ENCODE data around the gene LRP1.

The LRP1 gene

DNA sequence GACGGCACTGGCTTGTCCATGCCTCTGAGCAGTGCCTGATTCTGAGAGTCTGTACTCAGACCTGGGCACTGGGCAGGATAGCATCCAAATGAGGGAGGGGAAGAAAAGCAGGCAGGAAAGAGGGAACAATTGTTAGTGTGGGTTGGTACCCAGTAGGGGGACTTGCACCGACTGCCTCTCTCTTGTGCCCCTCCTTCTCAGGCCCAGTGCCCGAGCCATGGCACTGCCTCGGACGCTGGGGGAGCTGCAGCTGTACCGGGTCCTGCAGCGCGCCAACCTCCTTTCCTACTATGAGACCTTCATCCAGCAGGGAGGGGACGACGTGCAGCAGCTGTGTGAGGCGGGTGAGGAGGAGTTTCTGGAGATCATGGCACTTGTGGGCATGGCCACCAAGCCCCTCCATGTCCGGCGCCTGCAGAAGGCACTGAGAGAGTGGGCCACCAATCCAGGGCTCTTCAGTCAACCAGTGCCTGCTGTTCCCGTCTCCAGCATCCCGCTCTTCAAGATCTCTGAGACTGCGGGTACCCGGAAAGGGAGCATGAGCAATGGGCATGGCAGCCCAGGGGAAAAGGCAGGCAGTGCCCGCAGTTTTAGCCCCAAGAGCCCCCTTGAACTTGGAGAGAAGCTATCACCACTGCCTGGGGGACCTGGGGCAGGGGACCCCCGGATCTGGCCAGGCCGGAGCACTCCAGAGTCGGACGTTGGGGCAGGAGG lies 37.2 kb upstream of the LRP1 start:
- no peak overlapping the region for H3K27ac Mint-ChIP-seq
- H3K4me3 Mint-ChIP-seq: peak overlapping the region; percentile 56
- peaks cover 24% of the 10 kb centered on the region for H3K36me3 Mint-ChIP-seq (ENCODE audit: low read depth)
- H3K9me3 Mint-ChIP-seq: no peaks in the 10 kb centered on the region
- no peak for DNase-seq (ENCODE audit: low spot score)
- H3K4me1 Mint-ChIP-seq (ENCODE audit: low read depth): peaks cover 51% of the 10 kb centered on the region
- H3K27me3 Mint-ChIP-seq (ENCODE audit: low read depth): no peaks in the 10 kb centered on the region

DNA sequence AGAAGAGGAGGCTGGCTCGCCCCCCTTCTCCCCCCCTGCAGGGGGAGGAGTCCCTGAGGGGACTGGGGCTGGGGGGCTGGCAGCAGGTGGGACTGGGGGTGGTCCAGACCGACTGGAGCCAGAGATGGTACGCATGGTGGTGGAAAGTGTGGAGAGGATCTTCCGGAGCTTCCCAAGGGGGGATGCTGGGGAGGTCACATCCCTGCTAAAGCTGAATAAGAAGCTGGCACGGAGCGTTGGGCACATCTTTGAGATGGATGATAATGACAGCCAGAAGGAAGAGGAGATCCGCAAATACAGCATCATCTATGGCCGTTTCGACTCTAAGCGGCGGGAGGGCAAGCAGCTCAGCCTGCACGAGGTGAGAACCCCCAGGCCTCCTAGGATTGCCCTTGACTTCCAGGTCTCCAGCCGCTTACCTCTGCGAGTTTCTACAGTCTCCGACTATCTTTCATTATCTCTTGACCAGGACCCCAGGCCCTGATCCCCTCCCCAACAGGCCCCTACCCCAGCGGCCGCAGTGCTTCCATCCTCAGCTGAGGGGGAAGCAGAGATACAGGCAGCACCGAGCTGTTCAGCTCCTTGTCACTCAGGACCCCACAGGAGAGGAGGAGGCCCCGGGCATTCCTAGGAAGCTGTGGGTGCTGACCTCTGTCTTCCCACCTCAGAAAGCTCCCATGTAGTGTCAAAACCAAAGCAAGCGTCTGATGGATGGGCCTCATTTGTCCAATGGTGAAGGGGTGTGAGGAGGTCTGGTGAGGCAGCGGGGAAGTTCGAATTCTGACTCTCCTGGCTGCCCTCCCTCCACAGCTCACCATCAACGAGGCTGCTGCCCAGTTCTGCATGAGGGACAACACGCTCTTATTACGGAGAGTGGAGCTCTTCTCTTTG lies 36.4 kb upstream of the LRP1 start:
- no peak for DNase-seq (ENCODE audit: low spot score)
- Mint-ChIP-seq H3K9me3 (no peaks in the 10 kb centered on the region), H3K27ac (peak overlapping the region; percentile 26), H3K27me3 (ENCODE audit: low read depth) (no peaks in the 10 kb centered on the region), H3K4me3 (peak overlapping the region; percentile 36), H3K4me1 (ENCODE audit: low read depth) (peaks cover 46% of the 10 kb centered on the region), H3K36me3 (ENCODE audit: low read depth) (peaks cover 32% of the 10 kb centered on the region)

DNA sequence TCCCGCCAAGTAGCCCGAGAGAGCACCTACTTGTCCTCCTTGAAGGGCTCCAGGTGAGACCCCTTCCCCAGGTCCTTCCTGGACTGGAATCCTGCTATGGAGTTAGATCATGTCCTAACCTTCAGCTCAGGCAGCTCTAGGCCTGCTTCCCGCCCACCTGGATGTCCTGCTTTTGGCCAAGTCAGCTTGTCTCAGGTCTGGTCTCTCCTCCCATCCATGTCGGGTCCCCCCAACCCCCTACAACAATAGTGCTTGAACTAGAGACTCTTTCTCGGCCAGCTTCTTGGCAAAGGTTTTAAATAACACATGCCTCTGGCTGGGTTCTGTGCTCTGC lies 35.8 kb upstream of the LRP1 start:
- no peaks in the 10 kb centered on the region for H3K27me3 Mint-ChIP-seq (ENCODE audit: low read depth)
- peaks cover 37% of the 10 kb centered on the region for H3K36me3 Mint-ChIP-seq (ENCODE audit: low read depth)
- DNase-seq (ENCODE audit: low spot score): no peak
- H3K9me3 Mint-ChIP-seq: no peaks in the 10 kb centered on the region
- peak overlapping the region; percentile 29 for H3K4me3 Mint-ChIP-seq
- peaks cover 46% of the 10 kb centered on the region for H3K4me1 Mint-ChIP-seq (ENCODE audit: low read depth)
- peak overlapping the region; percentile 61 for H3K27ac Mint-ChIP-seq

DNA sequence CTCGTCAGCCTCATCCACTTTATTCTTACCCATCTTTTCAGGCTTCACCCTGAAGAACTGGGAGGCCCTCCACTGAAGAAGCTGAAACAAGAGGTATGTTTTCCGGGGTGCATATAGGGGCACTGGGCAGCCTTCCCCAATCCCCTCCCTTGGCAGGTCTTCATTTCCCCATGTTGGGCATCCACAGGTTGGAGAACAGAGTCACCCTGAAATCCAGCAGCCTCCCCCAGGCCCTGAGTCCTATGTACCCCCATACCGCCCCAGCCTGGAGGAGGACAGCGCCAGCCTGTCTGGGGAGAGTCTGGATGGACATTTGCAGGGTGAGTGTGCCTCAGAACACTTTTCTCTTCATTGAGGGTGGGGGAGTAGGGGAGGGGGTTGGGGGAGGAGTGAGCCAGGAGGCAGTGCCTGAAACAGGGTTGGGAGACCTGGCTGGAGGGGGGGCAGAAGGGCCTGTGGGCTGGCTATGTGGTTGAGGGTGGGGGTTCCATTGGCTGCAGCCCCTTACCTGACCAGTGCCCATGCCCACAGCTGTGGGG lies 35.3 kb upstream of the LRP1 start:
- Mint-ChIP-seq H3K9me3 (no peaks in the 10 kb centered on the region), H3K4me1 (ENCODE audit: low read depth) (peaks cover 45% of the 10 kb centered on the region), H3K4me3 (peak overlapping the region; percentile 29), H3K27ac (peak overlapping the region; percentile 61), H3K36me3 (ENCODE audit: low read depth) (peaks cover 41% of the 10 kb centered on the region), H3K27me3 (ENCODE audit: low read depth) (no peaks in the 10 kb centered on the region)
- no peak for DNase-seq (ENCODE audit: low spot score)

DNA sequence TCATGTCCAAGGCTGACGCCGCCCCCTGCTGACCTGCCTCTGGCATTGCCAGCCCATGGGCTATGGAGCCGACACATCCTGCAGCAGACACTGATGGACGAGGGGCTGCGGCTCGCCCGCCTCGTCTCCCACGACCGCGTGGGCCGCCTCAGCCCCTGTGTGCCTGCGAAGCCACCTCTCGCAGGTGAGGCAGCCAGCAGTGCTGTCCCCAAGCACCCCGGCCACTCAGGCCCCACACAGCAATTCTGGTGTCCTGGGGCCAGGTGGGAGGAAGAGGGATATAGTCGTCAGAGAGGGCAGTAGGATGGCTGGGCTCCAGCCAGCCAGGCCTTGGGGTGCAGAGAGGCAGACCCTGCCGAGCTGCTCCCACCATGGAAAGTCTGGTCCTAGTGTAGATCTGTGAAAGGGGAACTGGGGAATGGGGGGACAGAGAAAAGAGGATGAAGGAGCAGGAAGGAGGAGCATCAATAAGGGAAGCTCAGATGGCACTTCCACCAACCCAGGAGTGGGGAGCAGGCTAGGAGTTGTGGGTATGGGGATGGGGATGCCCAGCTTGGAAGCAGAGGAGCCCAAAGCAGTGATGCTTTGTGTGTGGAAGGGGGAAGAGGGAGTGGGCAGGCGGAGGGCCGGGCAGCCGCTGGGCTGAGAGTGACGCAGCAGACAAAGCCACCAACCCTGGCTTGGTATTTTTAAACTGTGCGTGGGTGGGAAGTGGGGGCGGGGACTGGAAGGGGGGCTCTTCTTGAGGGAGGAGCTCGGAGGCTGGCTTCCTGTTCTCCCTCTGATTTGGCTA lies 34.7 kb upstream of the LRP1 start:
- H3K27me3 Mint-ChIP-seq (ENCODE audit: low read depth): no peaks in the 10 kb centered on the region
- peaks cover 43% of the 10 kb centered on the region for H3K4me1 Mint-ChIP-seq (ENCODE audit: low read depth)
- H3K27ac Mint-ChIP-seq: peak overlapping the region; percentile 74
- peak overlapping the region; percentile 52 for H3K4me3 Mint-ChIP-seq
- peaks cover 45% of the 10 kb centered on the region for H3K36me3 Mint-ChIP-seq (ENCODE audit: low read depth)
- peak; percentile 56 for DNase-seq (ENCODE audit: low spot score)
- H3K9me3 Mint-ChIP-seq: no peaks in the 10 kb centered on the region

DNA sequence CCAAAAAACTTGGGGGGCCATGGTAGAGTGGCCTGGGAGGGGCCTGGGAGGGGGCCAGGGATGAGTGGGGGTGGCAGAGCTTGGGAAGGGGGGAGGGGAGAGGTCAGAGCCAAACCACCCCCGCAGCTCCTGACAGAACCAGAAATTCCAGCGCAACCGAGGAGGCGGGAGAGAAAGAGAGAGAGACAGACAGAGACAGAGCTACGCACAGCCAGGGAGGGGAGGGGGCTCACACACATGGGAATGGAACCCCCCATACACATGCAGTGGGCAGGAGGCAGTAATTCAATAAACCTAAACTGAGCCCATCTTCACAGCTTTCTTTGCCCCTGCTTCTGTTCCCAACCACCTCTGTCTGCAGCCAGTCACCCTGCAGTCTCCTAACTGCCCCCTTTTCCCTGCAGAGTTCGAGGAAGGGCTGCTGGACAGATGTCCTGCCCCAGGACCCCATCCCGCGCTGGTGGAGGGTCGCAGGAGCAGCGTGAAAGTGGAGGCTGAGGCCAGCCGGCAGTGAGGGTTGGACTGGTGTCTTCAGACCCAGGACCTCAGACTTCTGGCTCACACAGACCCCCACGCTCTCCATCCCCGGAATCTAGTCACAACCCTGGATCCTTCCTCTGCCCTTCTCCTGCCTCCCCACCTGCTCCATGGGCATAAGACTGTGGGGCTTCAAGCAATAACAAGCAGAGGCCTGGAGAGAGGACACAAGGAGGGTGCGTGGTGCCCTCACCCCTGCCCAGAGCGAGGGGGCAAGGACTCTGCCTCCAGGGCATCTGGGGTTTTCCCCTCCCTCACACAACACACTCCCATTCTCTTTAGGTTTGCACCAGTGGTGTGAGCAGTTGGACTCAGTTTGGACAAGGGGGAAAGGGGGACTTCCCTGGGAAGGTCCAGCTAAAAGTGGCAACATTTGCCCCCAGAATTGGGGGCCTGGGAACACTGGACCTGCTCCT lies 33.8 kb upstream of the LRP1 start:
- no peak for DNase-seq (ENCODE audit: low spot score)
- Mint-ChIP-seq H3K4me1 (ENCODE audit: low read depth) (peaks cover 44% of the 10 kb centered on the region), H3K4me3 (no peak overlapping the region), H3K27me3 (ENCODE audit: low read depth) (no peaks in the 10 kb centered on the region), H3K36me3 (ENCODE audit: low read depth) (peaks cover 53% of the 10 kb centered on the region), H3K9me3 (no peaks in the 10 kb centered on the region), H3K27ac (peak overlapping the region; percentile 69)

DNA sequence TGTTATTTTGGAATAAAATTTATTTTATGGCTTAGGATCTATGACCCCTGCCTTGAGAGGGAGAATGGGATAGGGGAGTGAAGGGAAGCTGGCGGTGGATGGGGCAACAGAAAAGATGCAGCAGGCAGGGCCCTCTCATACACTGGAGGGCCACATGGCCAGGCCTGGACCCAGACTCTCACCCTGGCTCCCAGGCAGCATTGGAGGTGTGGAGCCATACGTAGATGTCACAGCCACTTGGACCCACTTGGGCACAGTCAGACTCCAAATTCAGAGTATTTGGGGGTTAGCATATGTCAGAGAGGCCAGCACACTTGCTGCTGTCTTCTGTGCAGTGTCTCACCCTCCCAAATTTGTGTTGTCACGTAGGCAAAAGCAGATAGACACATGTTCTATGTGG lies 32.8 kb upstream of the LRP1 start:
- Mint-ChIP-seq H3K27me3 (ENCODE audit: low read depth) (no peaks in the 10 kb centered on the region), H3K4me1 (ENCODE audit: low read depth) (peaks cover 44% of the 10 kb centered on the region), H3K9me3 (no peaks in the 10 kb centered on the region), H3K27ac (peak overlapping the region; percentile 69), H3K4me3 (no peak overlapping the region), H3K36me3 (ENCODE audit: low read depth) (peaks cover 60% of the 10 kb centered on the region)
- no peak for DNase-seq (ENCODE audit: low spot score)

DNA sequence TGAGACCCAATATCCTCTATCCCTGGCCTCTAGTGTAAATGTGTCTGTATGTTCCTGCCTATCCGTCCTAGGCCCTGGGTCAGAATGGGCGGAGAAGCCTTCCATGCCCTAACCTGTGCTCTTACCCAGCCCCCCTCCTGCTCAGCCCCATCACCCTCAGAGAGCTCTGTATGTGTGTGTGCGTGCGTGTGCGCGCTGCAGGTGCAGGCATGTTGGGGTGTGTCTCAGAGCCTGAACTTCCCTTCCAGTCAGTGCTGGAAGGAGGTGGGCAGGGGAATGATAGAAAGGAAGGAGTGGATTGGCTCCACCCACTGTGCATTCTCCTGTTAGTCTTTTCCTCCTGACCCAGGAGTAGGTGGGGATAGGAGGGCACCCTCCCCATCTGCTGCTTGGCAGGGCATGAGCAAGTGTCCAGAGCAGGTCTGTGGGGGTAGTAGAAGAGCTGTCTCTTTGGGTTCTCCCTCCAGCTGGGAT lies 32.1 kb upstream of the LRP1 start:
- peaks cover 57% of the 10 kb centered on the region for H3K36me3 Mint-ChIP-seq (ENCODE audit: low read depth)
- peaks cover 38% of the 10 kb centered on the region for H3K4me1 Mint-ChIP-seq (ENCODE audit: low read depth)

DNA sequence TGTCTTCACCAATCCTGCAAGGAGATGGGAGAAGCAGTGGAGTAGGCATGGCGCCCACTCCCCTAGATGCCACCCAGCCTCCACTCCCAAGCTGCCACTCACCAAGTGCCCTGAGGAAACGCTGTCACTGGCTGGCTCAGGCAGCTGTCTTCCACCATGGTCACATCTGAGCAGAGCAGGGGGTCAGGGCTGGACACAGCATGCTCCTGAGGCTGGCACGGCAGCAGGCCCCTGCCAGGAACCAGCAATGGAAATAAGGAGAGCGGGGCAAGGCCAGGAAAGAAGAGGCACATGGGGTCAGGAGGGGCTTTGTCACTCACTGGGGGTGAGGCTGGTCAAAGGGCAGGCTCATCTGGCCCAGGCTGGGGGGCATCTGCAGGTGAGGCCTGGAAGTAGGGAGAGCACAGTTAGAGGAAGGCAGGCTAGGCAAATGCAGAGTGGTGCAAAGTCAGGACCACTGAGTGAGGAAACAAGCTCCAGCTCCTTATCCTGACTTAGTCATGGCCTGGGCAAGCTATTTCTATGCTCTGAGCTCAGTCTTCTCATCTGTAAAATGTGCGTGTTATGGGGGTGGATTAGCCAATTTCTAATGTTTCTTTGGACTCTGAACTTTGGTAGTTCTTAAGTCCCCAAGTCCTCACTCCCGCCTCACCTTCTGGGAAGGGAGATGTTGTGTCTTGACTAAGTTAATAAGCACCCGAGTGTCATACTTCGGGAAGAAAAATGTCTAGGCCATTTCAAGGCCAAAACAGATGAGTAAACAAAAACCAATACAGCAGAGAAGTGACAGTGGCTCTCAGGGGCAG lies 31.3 kb upstream of the LRP1 start:
- Mint-ChIP-seq H3K36me3 (ENCODE audit: low read depth) (peaks cover 57% of the 10 kb centered on the region), H3K27ac (peak overlapping the region; percentile 70), H3K27me3 (ENCODE audit: low read depth) (no peaks in the 10 kb centered on the region), H3K9me3 (no peaks in the 10 kb centered on the region), H3K4me1 (ENCODE audit: low read depth) (peaks cover 36% of the 10 kb centered on the region), H3K4me3 (no peak overlapping the region)
- no peak for DNase-seq (ENCODE audit: low spot score)

More for the DNA sequence above, 32.1 kb upstream of the LRP1 start:
- Mint-ChIP-seq H3K4me3 (no peak overlapping the region), H3K27ac (peak overlapping the region; percentile 70), H3K27me3 (ENCODE audit: low read depth) (no peaks in the 10 kb centered on the region), H3K9me3 (no peaks in the 10 kb centered on the region)
- no peak for DNase-seq (ENCODE audit: low spot score)

DNA sequence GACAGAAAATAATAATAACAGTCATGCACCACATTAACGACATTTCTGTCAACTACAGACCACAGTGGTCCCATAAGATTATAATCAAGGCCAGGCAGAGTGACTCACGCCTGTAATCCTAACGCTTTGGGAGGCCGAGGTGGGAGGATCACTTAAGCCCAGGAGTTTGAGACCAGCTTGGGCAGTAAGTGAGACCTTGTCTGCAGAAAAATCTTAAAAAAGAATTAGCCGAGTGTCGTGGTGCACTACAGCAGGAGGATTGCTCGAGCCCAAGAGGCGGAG lies 30.8 kb upstream of the LRP1 start:
- no peak for DNase-seq (ENCODE audit: low spot score)
- peaks cover 56% of the 10 kb centered on the region for H3K36me3 Mint-ChIP-seq (ENCODE audit: low read depth)
- H3K27ac Mint-ChIP-seq: no peak overlapping the region
- H3K9me3 Mint-ChIP-seq: no peaks in the 10 kb centered on the region
- H3K4me3 Mint-ChIP-seq: no peak overlapping the region
- H3K27me3 Mint-ChIP-seq (ENCODE audit: low read depth): no peaks in the 10 kb centered on the region
- H3K4me1 Mint-ChIP-seq (ENCODE audit: low read depth): peaks cover 35% of the 10 kb centered on the region

DNA sequence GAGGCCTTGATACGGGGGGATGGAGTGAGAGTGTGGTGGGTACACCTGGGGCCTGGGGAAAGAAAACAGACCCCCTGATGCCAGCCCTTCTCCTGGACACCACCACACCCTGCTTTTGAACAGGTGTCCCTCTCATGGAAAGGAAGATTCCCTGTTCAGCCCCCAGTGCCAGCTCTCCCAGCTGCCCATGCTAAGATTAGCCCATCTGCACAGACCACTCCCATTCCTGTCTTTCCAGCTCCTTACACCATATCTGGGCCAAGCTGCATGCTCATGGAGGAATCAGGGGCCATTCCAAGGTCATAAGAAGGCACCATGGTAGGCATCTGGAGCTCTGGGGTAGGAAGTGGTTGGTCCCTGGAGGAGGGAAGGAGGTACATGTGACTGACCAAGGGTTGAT lies 29.7 kb upstream of the LRP1 start:
- Mint-ChIP-seq H3K27me3 (ENCODE audit: low read depth) (no peaks in the 10 kb centered on the region), H3K36me3 (ENCODE audit: low read depth) (peaks cover 51% of the 10 kb centered on the region), H3K9me3 (no peaks in the 10 kb centered on the region), H3K4me1 (ENCODE audit: low read depth) (peaks cover 26% of the 10 kb centered on the region), H3K27ac (no peak overlapping the region), H3K4me3 (no peak overlapping the region)
- DNase-seq (ENCODE audit: low spot score): no peak

DNA sequence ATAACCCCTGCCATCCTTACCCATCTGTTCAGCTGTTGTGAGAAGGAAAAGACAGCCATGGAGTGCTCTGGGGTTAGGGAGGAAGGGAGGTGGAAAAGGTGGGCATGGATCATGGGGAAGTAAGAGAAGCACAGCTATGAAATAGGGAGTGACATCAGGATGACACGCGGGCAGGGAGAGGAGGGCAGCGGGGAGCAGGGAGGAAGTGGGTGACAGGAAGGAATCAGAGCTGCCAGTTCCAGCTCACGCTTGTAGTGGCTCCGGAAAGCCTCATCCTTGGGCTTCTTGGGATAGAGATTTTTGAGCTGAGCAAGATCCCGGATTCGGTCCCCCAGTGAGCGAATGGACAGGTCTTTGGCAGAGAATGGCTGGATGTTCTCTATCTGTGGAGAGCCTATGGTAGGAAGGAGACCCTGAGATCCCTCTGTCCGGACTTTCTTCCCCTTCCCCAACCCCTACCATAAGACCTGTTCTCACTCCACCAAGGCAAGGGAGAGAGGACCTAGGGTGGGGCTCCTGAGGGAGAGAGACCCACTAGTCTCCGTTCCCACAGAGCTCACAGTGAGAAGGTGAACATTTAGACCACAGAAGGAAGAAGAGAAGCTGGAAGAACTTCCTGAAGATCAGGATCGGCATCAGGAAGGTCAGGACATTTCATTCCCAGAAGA lies 29.1 kb upstream of the LRP1 start:
- peaks cover 23% of the 10 kb centered on the region for H3K4me1 Mint-ChIP-seq (ENCODE audit: low read depth)
- H3K9me3 Mint-ChIP-seq: no peaks in the 10 kb centered on the region
- peak overlapping the region; percentile 29 for H3K27ac Mint-ChIP-seq
- DNase-seq (ENCODE audit: low spot score): no peak
- peaks cover 54% of the 10 kb centered on the region for H3K36me3 Mint-ChIP-seq (ENCODE audit: low read depth)
- H3K27me3 Mint-ChIP-seq (ENCODE audit: low read depth): no peaks in the 10 kb centered on the region
- H3K4me3 Mint-ChIP-seq: no peak overlapping the region
